Endothelial cell (in vitro differentiated cells): ENCODE data around the gene CD99L2. TPM values are rescaled to one million over a fixed set of nuclear protein-coding genes. Genes with fewer than 3 reads are reported as not detected.

Experiments
- DNase-seq: peaks from one replicate; pipeline ENCODE4 v3.0.0; 2021; ENCODE audit warnings: low spot score
- H3K27ac Mint-ChIP-seq: one replicate; pipeline ENCODE4 v1.8.0; 2021; ENCODE audit warnings: mixed read lengths, inconsistent platforms; ENCODE audit not compliant: unreplicated experiment
- H3K27me3 Mint-ChIP-seq: one replicate; pipeline ENCODE4 v1.8.0; 2021; ENCODE audit warnings: mild to moderate bottlenecking, moderate library complexity, mixed read lengths, inconsistent platforms; ENCODE audit not compliant: unreplicated experiment
- H3K36me3 Mint-ChIP-seq: one replicate; pipeline ENCODE4 v1.8.0; 2021; ENCODE audit warnings: mild to moderate bottlenecking, low read depth, mixed read lengths, inconsistent platforms; ENCODE audit not compliant: unreplicated experiment
- H3K4me1 Mint-ChIP-seq: one replicate; pipeline ENCODE4 v1.8.0; 2021; ENCODE audit warnings: mild to moderate bottlenecking, mixed read lengths, inconsistent platforms; ENCODE audit not compliant: unreplicated experiment
- H3K4me3 Mint-ChIP-seq: one replicate; pipeline ENCODE4 v1.8.0; 2021; ENCODE audit warnings: mild to moderate bottlenecking, mixed read lengths, inconsistent platforms; ENCODE audit not compliant: unreplicated experiment
- H3K9me3 Mint-ChIP-seq: one replicate; pipeline ENCODE4 v1.8.0; 2021; ENCODE audit warnings: mixed read lengths, inconsistent platforms; ENCODE audit not compliant: unreplicated experiment
- CTCF ChIP-seq: fragments of 200-600 bp; sonication (generic); IDR thresholded peaks from one replicate; pipeline ENCODE4 v1.5.0; 2021; ENCODE audit warnings: antibody characterized with exemption; ENCODE audit not compliant: unreplicated experiment
- total RNA-seq: library from RNA; stranded (reverse); fragmentation: NEBNext Ultra II Directional; extraction: Animal tissue kit (Norgen Biotek cat#: 25700); gene quantifications from one replicate; pipeline ENCODE4 v1.2.1, GENCODE V29; 2021; ENCODE audit not compliant: unreplicated experiment

The CD99L2 gene
- total RNA-seq, 1 donor from 2014 or later = 30.1 TPM

DNA sequence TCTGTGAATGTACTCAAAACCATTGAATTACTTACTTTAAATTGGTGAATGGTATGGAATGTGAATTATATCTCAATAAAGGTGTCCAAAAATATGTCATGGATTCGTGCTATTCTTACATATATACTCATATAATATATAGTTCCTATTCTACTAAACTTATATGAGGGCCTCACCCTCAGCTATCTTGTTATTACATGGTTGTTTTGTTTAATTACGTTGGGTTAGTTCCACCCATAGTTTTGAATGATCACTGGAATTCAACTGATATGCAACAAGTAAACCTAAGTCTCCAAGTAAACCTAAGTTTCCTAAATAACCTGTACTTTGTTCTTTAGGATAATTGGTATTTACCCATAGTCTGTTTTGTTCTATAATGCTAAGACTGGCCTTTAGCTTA lies 30.6 kb upstream of the CD99L2 start:
- no peak for DNase-seq
- Mint-ChIP-seq H3K9me3 (no peaks in the 10 kb centered on the region), H3K4me1 (no peaks in the 10 kb centered on the region), H3K27ac (no peak overlapping the region), H3K36me3 (no peaks in the 10 kb centered on the region), H3K27me3 (no peaks in the 10 kb centered on the region), H3K4me3 (no peak overlapping the region)
- TF ChIP-seq CTCF = no peak

DNA sequence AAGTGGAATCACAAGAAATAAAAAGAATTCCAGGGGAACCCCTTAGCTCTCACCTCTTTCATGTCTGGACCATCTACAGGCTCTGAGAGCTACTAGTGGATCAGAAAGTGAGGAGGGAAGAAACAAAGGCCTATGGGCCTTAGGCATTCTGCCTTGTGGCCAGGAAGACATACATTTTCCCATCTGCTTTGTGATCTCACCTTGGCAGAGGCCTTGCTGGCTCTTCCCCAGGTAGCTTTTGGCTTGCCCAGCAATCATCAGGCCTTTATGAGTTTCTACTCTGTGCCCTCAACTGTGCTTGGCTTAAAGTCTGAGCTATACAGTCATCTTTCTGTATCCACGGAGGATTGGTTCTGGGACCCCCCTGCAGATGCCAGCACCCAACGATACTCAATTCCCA lies 28.3 kb upstream of the CD99L2 start:
- Mint-ChIP-seq H3K27ac (no peak overlapping the region), H3K4me1 (no peaks in the 10 kb centered on the region), H3K36me3 (no peaks in the 10 kb centered on the region), H3K27me3 (no peaks in the 10 kb centered on the region), H3K4me3 (no peak overlapping the region), H3K9me3 (no peaks in the 10 kb centered on the region)
- no peak for DNase-seq
- TF ChIP-seq CTCF = no peak

GRCh38 chrX:150926304-150926703 lies 27.8 kb upstream of the CD99L2 start:
- H3K4me1 Mint-ChIP-seq = no peaks in the 10 kb centered on the region
- no peak overlapping the region for H3K4me3 Mint-ChIP-seq
- no peak overlapping the region for H3K27ac Mint-ChIP-seq
- no peaks in the 10 kb centered on the region for H3K36me3 Mint-ChIP-seq
- no peaks in the 10 kb centered on the region for H3K27me3 Mint-ChIP-seq
- TF ChIP-seq CTCF = no peak
- H3K9me3 Mint-ChIP-seq = no peaks in the 10 kb centered on the region
- DNase-seq = no peak

- Mint-ChIP-seq H3K9me3 (no peaks in the 10 kb centered on the region), H3K36me3 (no peaks in the 10 kb centered on the region)
- TF ChIP-seq CTCF = no peak
Observed at GRCh38 chrX:150919401-150919800, 20.9 kb upstream of the CD99L2 start.

DNA sequence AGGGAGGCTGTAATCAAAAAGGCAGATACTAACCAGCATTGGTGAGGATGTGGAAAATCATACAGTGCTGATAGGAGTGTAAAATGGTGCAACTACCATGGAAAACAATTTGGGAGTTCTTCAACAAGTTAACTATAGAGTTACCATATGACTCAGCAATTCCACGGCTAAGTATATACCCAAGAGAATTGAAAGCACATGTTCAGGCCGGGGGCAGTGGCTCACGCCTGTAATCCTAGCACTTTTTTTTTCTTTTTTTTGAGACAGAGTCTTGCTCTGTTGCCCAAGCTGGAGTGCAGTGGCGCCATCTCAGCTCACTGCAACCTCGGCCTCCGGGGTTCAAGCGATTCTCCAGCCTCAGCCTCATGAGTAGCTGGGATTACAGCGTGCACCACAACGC lies 15.0 kb upstream of the CD99L2 start:
- TF ChIP-seq CTCF = no peak
- DNase-seq = no peak
- Mint-ChIP-seq H3K4me1 (no peaks in the 10 kb centered on the region), H3K9me3 (no peaks in the 10 kb centered on the region), H3K27ac (no peak overlapping the region), H3K4me3 (no peak overlapping the region), H3K36me3 (no peaks in the 10 kb centered on the region), H3K27me3 (peaks cover 2% of the 10 kb centered on the region)

More at GRCh38 chrX:150919401-150919800, 20.9 kb upstream of the CD99L2 start:
- DNase-seq = no peak
- no peak overlapping the region for H3K27ac Mint-ChIP-seq
- H3K4me1 Mint-ChIP-seq = no peaks in the 10 kb centered on the region
- H3K27me3 Mint-ChIP-seq = peaks cover under 1% of the 10 kb centered on the region
- no peak overlapping the region for H3K4me3 Mint-ChIP-seq
